ENCODE results near the gene ACOT9.

- TF ChIP-seq, protein P1, sequence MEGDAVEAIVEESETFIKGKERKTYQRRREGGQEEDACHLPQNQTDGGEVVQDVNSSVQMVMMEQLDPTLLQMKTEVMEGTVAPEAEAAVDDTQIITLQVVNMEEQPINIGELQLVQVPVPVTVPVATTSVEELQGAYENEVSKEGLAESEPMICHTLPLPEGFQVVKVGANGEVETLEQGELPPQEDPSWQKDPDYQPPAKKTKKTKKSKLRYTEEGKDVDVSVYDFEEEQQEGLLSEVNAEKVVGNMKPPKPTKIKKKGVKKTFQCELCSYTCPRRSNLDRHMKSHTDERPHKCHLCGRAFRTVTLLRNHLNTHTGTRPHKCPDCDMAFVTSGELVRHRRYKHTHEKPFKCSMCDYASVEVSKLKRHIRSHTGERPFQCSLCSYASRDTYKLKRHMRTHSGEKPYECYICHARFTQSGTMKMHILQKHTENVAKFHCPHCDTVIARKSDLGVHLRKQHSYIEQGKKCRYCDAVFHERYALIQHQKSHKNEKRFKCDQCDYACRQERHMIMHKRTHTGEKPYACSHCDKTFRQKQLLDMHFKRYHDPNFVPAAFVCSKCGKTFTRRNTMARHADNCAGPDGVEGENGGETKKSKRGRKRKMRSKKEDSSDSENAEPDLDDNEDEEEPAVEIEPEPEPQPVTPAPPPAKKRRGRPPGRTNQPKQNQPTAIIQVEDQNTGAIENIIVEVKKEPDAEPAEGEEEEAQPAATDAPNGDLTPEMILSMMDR (IDR thresholded peaks at IDR 0.05): no peak
- TF ChIP-seq EP300 (IDR thresholded peaks at IDR 0.05): peak in 1 of 4 donors; percentile 21
- TF ChIP-seq POLR2A (IDR thresholded peaks at IDR 0.05): peak; percentile 56 to 87
These were observed at the start of gene ACOT9 for GRCh38 chrX:23742697-23743622.

Measured in sigmoid colon (tissue), 4 donors.